Activated T-cell treated with anti-CD3 and anti-CD28 coated beads, Interleukin-2, amount 50 U/mL, for 24 hours (primary cell): ENCODE data around the gene PLA2G5.

Experiments
- DNase-seq: peaks from one replicate; pipeline ENCODE4 v3.0.0-alpha.2; 2020
- H3K27ac Mint-ChIP-seq: 2 replicates; pipeline ENCODE4 v1.8.0; 2020; ENCODE audit warnings: mild to moderate bottlenecking, mixed read lengths
- H3K27me3 Mint-ChIP-seq: 2 replicates; pipeline ENCODE4 v1.8.0; 2020; ENCODE audit warnings: mixed read lengths
- H3K36me3 Mint-ChIP-seq: 2 replicates; pipeline ENCODE4 v1.8.0; 2020; ENCODE audit warnings: low read depth, mixed read lengths
- H3K4me1 Mint-ChIP-seq: 2 replicates; pipeline ENCODE4 v1.8.0; 2020; ENCODE audit warnings: low read depth, mixed read lengths
- H3K4me3 Mint-ChIP-seq: 2 replicates; pipeline ENCODE4 v1.8.0; 2020; ENCODE audit warnings: mild to moderate bottlenecking, moderate library complexity, mixed read lengths
- H3K9me3 Mint-ChIP-seq: 2 replicates; pipeline ENCODE4 v1.8.0; 2020; ENCODE audit warnings: mixed read lengths

PLA2G5 gene

DNA sequence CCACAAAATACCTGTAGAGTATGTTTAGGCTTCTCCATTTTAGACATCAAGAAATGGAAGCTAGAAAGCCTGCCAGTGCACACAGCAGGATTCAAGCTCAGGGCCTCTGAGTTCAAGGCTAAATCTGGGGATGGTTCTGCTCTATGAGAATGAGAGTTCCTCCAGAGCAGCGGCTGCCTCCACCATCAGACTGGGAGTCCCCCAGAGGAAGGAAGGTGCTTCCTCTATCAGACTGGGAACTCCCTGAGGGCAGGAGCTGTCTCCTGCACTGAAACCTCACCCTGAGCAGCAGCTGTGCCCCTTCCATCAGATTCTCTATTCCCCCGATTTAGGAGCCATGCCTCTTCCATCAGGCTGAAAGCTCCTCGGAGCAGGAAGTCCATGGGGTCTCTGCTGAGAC, 20.1 kb downstream of the PLA2G5 start:
- no peak overlapping the region for H3K27ac Mint-ChIP-seq

DNA sequence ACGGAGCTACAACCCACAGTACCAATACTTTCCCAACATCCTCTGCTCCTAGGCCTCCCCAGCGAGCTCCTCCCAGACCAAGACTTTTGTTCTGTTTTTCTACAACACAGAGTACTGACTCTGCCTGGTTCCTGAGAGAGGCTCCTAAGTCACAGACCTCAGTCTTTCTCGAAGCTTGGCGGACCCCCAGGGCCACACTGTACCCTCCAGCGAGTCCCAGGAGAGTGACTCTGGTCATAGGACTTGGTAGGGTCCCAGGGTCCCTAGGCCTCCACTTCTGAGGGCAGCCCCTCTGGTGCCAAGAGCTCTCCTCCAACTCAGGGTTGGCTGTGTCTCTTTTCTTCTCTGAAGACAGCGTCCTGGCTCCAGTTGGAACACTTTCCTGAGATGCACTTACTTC, 20.6 kb downstream of the PLA2G5 start:
- no peak overlapping the region for H3K4me3 Mint-ChIP-seq
- H3K36me3 Mint-ChIP-seq = no peaks in the 10 kb centered on the region
- no peak for DNase-seq
- H3K4me1 Mint-ChIP-seq = no peaks in the 10 kb centered on the region
- peaks cover 12% of the 10 kb centered on the region for H3K27me3 Mint-ChIP-seq
- H3K9me3 Mint-ChIP-seq = no peaks in the 10 kb centered on the region
- no peak overlapping the region for H3K27ac Mint-ChIP-seq

More for the DNA sequence above, 20.1 kb downstream of the PLA2G5 start:
- Mint-ChIP-seq H3K4me1 (no peaks in the 10 kb centered on the region), H3K27me3 (peaks cover 12% of the 10 kb centered on the region), H3K4me3 (no peak overlapping the region), H3K36me3 (no peaks in the 10 kb centered on the region), H3K9me3 (no peaks in the 10 kb centered on the region)
- DNase-seq = no peak

DNA sequence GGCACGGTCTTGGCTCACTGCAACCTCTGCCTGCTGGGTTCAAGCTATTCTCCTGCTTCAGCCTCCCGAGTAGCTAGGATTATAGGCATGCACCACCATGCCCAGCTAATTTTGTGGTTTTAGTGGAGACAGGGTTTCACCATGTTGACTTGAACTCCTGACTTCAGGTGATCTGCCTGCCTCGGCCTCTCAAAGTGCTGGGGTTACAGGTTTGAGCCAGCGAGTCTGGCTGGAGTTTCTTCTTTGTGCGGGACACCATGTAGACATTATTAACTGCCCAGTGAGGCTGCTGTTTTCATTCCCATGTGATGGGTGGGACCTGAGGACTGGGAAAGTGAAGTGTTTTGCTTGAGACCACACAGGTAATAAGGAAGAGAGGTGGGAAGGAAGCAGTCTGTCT, 23.3 kb downstream of the PLA2G5 start:
- Mint-ChIP-seq H3K4me1 (no peaks in the 10 kb centered on the region), H3K27me3 (peaks cover 12% of the 10 kb centered on the region), H3K27ac (no peak overlapping the region), H3K36me3 (no peaks in the 10 kb centered on the region), H3K9me3 (no peaks in the 10 kb centered on the region), H3K4me3 (no peak overlapping the region)
- DNase-seq = no peak

DNA sequence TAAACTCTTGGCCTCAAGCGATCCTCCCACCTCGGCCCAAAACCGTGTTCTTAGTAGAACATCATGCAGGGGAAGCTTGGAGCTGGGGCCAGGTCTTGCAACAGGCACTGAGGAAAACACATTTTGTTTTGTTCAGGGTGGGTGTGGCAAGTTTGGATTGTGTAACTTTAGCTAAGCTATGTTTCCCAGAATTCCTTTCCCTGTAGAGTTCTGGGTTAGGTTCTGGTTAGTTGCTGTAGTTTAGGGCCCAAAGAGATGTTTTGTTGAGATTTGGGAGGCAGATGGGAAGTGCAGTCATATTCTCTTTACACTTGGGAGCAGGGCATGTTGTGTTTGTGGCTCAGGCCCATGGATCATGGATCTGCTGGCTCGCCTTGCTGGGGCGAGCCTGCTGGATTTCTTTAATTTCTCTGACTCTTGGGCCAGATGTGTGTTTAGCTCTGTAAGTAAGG, 24.0 kb downstream of the PLA2G5 start:
- no peaks in the 10 kb centered on the region for H3K4me1 Mint-ChIP-seq
- no peaks in the 10 kb centered on the region for H3K9me3 Mint-ChIP-seq
- no peak for DNase-seq
- no peak overlapping the region for H3K4me3 Mint-ChIP-seq
- H3K27me3 Mint-ChIP-seq = peaks cover 12% of the 10 kb centered on the region
- H3K36me3 Mint-ChIP-seq = no peaks in the 10 kb centered on the region
- no peak overlapping the region for H3K27ac Mint-ChIP-seq

DNA sequence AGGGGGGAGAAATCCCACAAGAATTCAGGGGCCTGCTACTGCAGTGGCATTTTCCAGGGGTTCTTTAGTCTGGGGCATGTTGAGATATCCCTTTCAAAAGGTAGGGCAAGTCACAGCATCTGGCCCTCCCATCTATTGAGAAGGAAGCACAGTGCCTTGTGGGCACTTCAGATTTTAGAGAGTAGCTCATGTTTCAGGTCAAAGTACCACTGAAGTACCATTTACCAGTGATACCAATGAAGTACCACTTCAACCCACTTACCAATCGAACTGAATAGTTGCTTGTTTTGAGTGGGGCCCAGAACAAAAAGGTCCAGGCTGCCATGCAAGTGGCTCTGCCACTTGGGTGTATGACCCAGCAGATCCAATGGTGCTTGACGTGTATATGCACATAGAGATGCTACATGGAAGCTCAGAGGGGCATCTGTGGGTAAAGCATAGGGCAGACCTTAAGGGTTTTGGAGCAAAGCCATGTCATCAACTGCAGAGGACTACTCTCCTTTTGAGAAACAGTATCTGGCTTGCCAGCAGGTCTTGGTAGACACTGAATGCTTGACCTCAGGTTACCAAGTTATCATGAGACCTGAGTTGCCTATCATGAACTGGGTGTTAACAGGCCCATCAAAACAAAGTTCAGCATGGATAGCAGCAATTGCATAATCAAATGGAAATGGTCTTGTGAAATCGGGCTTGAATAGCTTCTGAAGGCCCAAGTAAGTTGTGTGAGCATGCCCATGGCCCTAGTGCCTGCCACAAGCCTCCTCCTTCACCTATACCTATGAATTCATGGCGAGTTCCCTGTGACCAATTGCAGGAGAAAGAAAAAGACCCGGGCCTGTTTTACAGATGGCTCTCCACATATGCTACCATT, 25.8 kb downstream of the PLA2G5 start:
- DNase-seq = no peak
- Mint-ChIP-seq H3K9me3 (no peaks in the 10 kb centered on the region), H3K4me1 (no peaks in the 10 kb centered on the region), H3K36me3 (no peaks in the 10 kb centered on the region), H3K4me3 (no peak overlapping the region), H3K27me3 (peaks cover 9% of the 10 kb centered on the region), H3K27ac (no peak overlapping the region)

DNA sequence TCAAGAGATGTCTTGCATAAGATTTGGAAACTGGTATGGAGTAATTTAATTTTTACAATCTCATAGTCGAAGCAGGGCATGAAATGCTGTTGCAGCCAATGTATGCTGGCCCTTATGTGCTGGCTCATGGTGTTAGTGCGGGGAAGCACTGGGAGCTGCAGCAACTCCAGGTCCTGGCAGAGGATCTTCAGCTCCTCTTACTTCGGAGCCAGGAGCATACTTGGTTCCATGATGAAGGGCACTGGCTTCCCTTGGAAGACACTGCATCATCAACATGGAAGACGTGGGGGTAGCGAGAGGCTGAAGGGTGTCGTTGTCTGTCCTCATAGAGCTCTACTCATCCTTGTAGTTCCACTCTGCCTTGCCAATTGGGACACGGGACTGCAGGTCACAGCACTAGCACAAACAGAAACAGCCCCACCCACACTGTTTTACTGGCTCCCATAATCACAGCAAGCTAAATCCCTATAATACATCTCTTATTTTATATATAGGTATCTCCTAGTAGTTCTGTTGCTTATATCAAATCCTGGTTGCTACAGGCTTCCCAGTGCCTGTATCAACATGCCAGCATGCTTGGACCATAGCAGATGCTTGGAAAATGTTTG, 26.9 kb downstream of the PLA2G5 start:
- no peak for DNase-seq
- H3K36me3 Mint-ChIP-seq = no peaks in the 10 kb centered on the region
- no peak overlapping the region for H3K27ac Mint-ChIP-seq
- H3K4me1 Mint-ChIP-seq = no peaks in the 10 kb centered on the region
- H3K9me3 Mint-ChIP-seq = no peaks in the 10 kb centered on the region
- H3K4me3 Mint-ChIP-seq = no peak overlapping the region
- peaks cover 9% of the 10 kb centered on the region for H3K27me3 Mint-ChIP-seq

DNA sequence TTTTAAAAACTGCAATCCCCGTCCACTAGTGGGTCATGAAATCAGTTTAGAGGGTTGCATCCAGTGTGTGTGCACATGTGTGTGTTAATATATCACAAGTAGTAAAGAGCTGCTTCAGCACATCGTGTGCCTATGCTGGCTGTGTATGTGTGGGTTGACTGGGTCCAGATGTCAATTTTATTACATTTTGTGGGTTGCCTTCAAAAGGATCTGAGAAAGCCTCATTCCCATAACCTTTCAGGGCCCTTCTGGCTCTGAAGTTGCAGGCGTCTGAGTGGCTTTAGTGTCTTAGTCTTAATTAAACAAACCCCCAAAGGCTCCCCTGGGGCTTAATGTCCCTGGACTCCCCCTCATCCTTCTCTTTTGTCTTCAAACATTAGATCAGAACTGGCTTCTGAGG, 29.5 kb downstream of the PLA2G5 start:
- Mint-ChIP-seq H3K36me3 (no peaks in the 10 kb centered on the region), H3K4me3 (no peak overlapping the region), H3K27me3 (peaks cover 10% of the 10 kb centered on the region), H3K9me3 (no peaks in the 10 kb centered on the region), H3K27ac (no peak overlapping the region), H3K4me1 (peaks cover 8% of the 10 kb centered on the region)
- DNase-seq = no peak

DNA sequence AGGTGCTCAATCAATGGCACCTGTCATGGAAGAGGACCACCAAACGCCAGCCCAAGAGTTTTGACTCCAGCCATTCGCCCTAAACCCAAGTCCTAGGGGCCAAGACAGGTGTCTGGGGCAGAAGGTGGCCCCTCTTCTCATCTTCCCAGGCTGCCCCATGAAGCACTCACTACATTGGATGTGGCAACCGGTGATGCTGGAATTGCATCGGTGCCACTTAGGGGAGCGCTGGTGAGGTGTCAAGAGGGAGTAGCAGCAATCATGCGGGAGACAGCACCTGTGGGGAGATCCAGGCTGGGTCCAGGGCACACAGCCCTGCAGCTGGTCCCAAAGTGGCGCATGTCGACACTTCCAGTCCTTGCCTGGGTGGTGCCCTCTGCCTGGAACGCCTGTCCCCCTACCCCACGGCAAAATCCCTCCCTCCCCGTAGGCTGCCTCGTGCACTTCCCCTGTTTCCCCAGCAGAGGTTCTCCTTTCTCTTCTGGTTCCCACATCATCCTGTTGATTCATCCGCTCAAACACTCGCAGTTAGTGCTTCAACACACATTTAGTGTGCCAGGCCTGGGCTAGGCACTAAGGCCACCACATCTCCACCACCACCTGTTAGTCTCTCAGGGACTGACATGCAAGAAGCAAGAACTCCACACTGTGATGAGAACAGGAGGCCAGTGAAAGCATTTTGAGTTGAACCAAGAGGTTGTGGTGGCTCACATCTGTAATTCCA, 30.8 kb downstream of the PLA2G5 start:
- peaks cover 8% of the 10 kb centered on the region for H3K4me1 Mint-ChIP-seq
- H3K27me3 Mint-ChIP-seq = peaks cover 10% of the 10 kb centered on the region
- H3K36me3 Mint-ChIP-seq = no peaks in the 10 kb centered on the region
- H3K9me3 Mint-ChIP-seq = no peaks in the 10 kb centered on the region
- no peak overlapping the region for H3K27ac Mint-ChIP-seq
- no peak overlapping the region for H3K4me3 Mint-ChIP-seq
- DNase-seq = peak; percentile 48

DNA sequence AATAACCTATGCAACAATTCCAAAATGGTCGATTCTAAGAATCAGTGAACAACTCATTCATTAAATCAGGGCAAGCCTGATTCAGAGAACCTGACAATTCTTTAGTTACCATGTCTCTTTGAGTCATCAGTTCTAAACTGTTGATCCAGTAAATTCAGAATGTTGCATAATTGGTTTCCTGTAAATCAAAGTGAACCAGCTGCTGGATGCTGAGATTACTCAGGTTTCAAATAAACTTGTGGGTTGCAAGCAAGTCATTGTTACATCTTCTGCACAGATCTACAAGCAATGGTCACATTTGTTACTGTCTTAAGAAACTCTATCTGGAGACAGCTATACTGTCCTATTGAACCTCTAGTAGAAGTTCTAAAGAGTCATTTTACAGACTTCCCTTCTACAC, 32.9 kb downstream of the PLA2G5 start:
- H3K4me3 Mint-ChIP-seq = no peak overlapping the region
- H3K9me3 Mint-ChIP-seq = no peaks in the 10 kb centered on the region
- no peak overlapping the region for H3K27ac Mint-ChIP-seq
- peaks cover 8% of the 10 kb centered on the region for H3K4me1 Mint-ChIP-seq
- peaks cover 10% of the 10 kb centered on the region for H3K27me3 Mint-ChIP-seq
- no peaks in the 10 kb centered on the region for H3K36me3 Mint-ChIP-seq
- no peak for DNase-seq

DNA sequence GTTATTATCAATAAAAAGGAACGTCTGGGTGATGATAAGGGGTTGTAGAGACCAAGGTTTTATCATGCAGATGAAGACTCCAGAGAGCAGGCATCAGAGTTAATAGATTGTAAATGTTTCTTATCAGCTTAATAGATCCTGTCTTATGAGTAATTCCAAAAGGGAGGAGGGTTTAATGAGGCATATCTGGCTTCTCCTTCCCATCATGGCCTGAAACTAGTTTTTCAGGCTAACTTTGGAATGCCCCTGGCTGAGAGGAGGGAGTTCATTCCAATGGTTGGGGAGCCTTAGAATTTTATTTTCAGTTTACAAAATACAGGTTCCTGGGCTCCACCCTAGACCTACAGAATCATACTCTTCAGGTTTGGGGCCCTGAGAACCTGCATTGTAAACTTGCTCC, 35.9 kb downstream of the PLA2G5 start:
- Mint-ChIP-seq H3K9me3 (no peaks in the 10 kb centered on the region), H3K27ac (no peak overlapping the region), H3K4me3 (no peak overlapping the region), H3K4me1 (peaks cover 8% of the 10 kb centered on the region), H3K27me3 (peaks cover 10% of the 10 kb centered on the region), H3K36me3 (no peaks in the 10 kb centered on the region)
- no peak for DNase-seq

DNA sequence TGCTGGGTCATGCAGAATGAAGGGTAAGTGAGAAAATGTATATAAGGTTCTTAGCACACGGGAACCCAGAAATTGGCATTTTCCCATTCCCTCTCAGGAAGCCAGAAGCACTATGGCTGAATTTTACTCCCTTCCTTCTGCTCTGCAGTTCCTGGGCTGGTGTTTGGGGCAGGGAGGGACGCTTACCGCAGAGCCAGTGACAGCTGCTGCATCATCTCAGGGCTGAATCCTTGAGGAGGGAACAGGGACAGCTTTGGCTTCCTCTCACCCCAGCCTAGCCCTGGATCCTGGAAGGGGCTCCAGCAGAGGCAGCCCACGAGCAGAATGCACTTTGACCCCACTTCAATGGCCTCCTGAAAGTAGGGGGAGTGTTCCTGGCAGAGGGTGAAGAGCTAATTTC, 37.4 kb downstream of the PLA2G5 start:
- no peaks in the 10 kb centered on the region for H3K9me3 Mint-ChIP-seq
- H3K4me1 Mint-ChIP-seq = peaks cover 8% of the 10 kb centered on the region
- peaks cover 13% of the 10 kb centered on the region for H3K27me3 Mint-ChIP-seq
- H3K27ac Mint-ChIP-seq = no peak overlapping the region
- no peaks in the 10 kb centered on the region for H3K36me3 Mint-ChIP-seq
- H3K4me3 Mint-ChIP-seq = no peak overlapping the region
- DNase-seq = no peak

DNA sequence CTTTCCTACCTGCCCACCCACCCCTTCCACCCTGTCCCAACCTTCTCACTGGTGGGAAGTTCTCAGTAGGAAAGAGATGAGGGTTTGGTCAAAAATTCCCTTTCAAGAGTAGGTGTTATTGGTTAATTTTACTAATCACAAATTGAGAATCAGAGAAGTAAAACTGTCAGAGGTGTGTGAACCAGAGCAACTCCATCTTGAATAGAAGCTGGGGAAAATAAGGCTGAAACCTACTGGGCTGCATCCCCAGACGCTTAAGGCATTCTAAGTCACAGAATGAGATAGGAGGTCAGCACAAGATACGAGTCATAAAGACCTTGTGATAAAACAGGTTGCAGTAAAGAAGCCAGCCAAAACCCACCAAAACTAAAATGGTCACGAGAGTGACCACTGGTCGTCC, 37.8 kb downstream of the PLA2G5 start:
- H3K4me1 Mint-ChIP-seq = peaks cover 5% of the 10 kb centered on the region
- H3K9me3 Mint-ChIP-seq = no peaks in the 10 kb centered on the region
- DNase-seq = no peak
- H3K36me3 Mint-ChIP-seq = no peaks in the 10 kb centered on the region
- H3K27me3 Mint-ChIP-seq = peaks cover 13% of the 10 kb centered on the region
- H3K27ac Mint-ChIP-seq = no peak overlapping the region
- H3K4me3 Mint-ChIP-seq = no peak overlapping the region

DNA sequence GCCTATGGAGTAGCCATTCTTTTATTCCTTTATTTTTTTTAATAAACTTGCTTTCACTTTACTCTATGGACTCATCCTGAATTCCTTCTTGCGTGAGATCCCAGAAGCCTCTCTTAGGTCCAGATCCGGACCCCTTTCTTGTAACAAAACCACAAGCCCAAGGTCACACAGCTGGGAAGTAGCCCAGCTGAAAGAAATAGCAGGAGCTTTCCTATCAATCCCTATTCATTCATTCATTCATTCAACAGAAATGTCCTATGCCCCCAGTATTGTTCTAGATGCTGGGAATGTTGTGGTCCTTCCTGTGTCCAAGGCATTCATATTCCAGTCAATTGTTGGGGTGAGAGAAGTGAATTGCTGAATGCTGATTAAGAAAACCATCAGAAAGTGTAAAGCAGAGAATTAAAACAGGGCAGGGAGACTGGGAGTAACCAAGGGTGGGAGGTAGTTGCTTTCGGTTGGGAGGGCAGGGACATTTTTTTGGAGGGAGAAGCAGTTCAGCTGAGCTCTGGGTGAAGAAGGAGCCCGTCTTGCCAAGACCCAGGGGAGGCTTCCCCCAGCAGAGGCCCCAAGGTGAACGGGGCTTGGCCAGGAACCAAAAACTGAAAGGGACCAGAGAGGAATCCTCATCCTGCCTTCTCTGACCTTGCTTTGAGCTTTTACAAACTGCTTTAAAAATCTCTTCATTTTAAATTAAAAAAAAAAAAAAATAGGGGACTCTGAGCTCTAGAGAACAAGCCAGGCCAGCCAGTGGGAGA, 38.6 kb downstream of the PLA2G5 start:
- Mint-ChIP-seq H3K9me3 (no peaks in the 10 kb centered on the region), H3K4me1 (no peaks in the 10 kb centered on the region), H3K4me3 (no peak overlapping the region), H3K27ac (no peak overlapping the region), H3K36me3 (no peaks in the 10 kb centered on the region), H3K27me3 (peaks cover 13% of the 10 kb centered on the region)
- no peak for DNase-seq

DNA sequence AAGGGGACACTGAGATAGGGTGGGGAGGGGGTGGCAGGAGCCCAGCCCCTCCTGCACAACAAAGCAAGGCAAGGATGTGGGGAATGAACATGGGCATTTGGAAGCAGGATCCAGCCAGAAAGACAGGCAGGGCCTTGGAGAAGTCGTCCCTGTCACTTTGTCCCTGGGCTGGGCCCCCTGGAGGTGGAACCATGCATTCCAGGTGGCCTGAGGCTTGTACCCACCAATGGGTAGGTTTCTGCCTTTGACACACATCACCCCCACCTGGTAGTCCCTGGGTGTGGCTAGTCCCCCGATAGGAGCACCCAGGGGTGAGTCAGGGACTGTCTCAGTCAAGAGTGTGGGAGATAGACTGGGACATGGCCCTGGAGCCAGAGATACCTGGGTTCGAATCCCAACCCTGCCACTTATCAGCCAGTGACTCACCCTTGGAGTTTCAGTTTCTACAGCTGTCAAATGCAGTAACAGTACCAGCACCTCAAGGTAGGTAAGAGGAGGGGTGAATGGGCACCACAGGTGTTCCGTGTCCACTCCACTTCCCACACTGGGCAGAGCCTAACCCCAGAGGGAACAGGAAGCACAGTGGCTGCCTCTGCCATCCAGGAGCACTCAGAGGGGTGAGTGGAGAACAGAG, 39.3 kb downstream of the PLA2G5 start:
- H3K27ac Mint-ChIP-seq = no peak overlapping the region
- H3K4me1 Mint-ChIP-seq = no peaks in the 10 kb centered on the region
- peaks cover 13% of the 10 kb centered on the region for H3K27me3 Mint-ChIP-seq
- no peaks in the 10 kb centered on the region for H3K36me3 Mint-ChIP-seq
- no peak for DNase-seq
- H3K4me3 Mint-ChIP-seq = no peak overlapping the region
- H3K9me3 Mint-ChIP-seq = no peaks in the 10 kb centered on the region
